Right forelimb (tissue), 1 donor: ENCODE results near the gene NUTM2F.
"Not testable (repeated sequence)": the region's sequence is repeated elsewhere in the genome, so short reads cannot be mapped to it uniquely, and the experiment has no call there.

Source experiments
- DNase-seq: peaks from one replicate; pipeline ENCODE4 v3.0.0-alpha.2; 2018

NUTM2F gene

GRCh38 chr9:94328544-94328943, at the start of gene NUTM2F:
NUTM2F (minus strand) TSS chr9:94328644; CDS start chr9:94328623, 21 bp downstream.
- not testable (repeated sequence) for DNase-seq

- DNase-seq, result not testable (repeated sequence)
These were observed 46.8 kb upstream of the NUTM2F start for GRCh38 chr9:94375197-94375596.

GRCh38 chr9:94374176-94375056, 46.0 kb upstream of the NUTM2F start:
- DNase-seq, result peak; percentile 89

GRCh38 chr9:94373779-94374175, 45.3 kb upstream of the NUTM2F start:
- not testable (repeated sequence) for DNase-seq

- not testable (repeated sequence) for DNase-seq
These were observed 41.8 kb upstream of the NUTM2F start for GRCh38 chr9:94370266-94370665.

GRCh38 chr9:94364093-94364614, 35.7 kb upstream of the NUTM2F start:
- not testable (repeated sequence) for DNase-seq

GRCh38 chr9:94357158-94357557, 28.7 kb upstream of the NUTM2F start:
- DNase-seq, result not testable (repeated sequence)

- DNase-seq, result not testable (repeated sequence)
These were observed 23.7 kb upstream of the NUTM2F start for GRCh38 chr9:94351901-94352723.

- DNase-seq, result not testable (repeated sequence)
These were observed 20.3 kb upstream of the NUTM2F start for GRCh38 chr9:94348754-94349153.

GRCh38 chr9:94347451-94347850, 19.0 kb upstream of the NUTM2F start:
- not testable (repeated sequence) for DNase-seq

GRCh38 chr9:94341703-94342102, 13.3 kb upstream of the NUTM2F start:
- DNase-seq, result not testable (repeated sequence)

- not testable (repeated sequence) for DNase-seq
These were observed 12.3 kb upstream of the NUTM2F start for GRCh38 chr9:94340750-94341149.

GRCh38 chr9:94339657-94340056, 11.2 kb upstream of the NUTM2F start:
- DNase-seq, result not testable (repeated sequence)

- DNase-seq, result not testable (repeated sequence)
These were observed 10.3 kb upstream of the NUTM2F start for GRCh38 chr9:94338723-94339122.

- not testable (repeated sequence) for DNase-seq
These were observed 8.0 kb upstream of the NUTM2F start for GRCh38 chr9:94336445-94336844.

GRCh38 chr9:94325583-94325982, 2.9 kb downstream of the NUTM2F start:
- DNase-seq, result not testable (repeated sequence)

GRCh38 chr9:94323153-94323798, 5.2 kb downstream of the NUTM2F start:
- DNase-seq, result not testable (repeated sequence)

- not testable (repeated sequence) for DNase-seq
These were observed 6.0 kb downstream of the NUTM2F start for GRCh38 chr9:94322342-94322940.

- not testable (repeated sequence) for DNase-seq
These were observed 10.3 kb downstream of the NUTM2F start for GRCh38 chr9:94317949-94318657.

- not testable (repeated sequence) for DNase-seq
These were observed 12.2 kb downstream of the NUTM2F start for GRCh38 chr9:94316236-94316635.
